GM12878 (cell line): ENCODE measurements around the gene RWDD2A. TPM values are rescaled to one million over a fixed set of nuclear protein-coding genes. Genes with fewer than 3 reads are reported as not detected.

Experiments
- ATAC-seq: fragments of 200-7000 bp; cut with Tn5 transposase; 3 replicates; pipeline ENCODE4 v1.9.1; 2020; ENCODE audit warnings: mild to moderate bottlenecking, moderate library complexity
- BruUV-seq: library from RNA; stranded (reverse); fragments of 400-500 nt; replicated peaks from 2 replicates; lab custom pipeline; 2021; lab: Mats Ljungman, UMichigan
- CTCF ChIA-PET: fragments of 300-600 bp; sonication (Branson Sonifier 250); formaldehyde crosslinking; extraction: SDS; loops from one replicate; lab custom pipeline; 2021; ENCODE audit warnings: inconsistent platforms; lab: Yijun Ruan, JAX
- POLR2A ChIA-PET: fragments of 350-600 bp; formaldehyde crosslinking; extraction: SDS; loops from one replicate; lab custom pipeline; 2021; ENCODE audit warnings: inconsistent platforms; lab: Charles Lee
- RAD21 ChIA-PET: fragments of 300-600 bp; sonication (Branson Sonifier 250); formaldehyde crosslinking; loops from one replicate; lab custom pipeline; 2023; ENCODE audit warnings: antibody characterized with exemption; ENCODE audit not compliant: unreplicated experiment; lab: Charles Lee
- SMC1A ChIA-PET: fragments of 300-600 bp; sonication (Branson Sonifier 250); formaldehyde crosslinking; loops from one replicate; lab custom pipeline; 2023; ENCODE audit not compliant: unreplicated experiment, uncharacterized antibody; lab: Charles Lee
- DNase-seq: peaks from one replicate; pipeline ENCODE4 v3.0.0-alpha.2; 2011; ENCODE audit warnings: low read depth, low spot score
- FAIRE-seq: peaks from 3 replicates; lab custom pipeline; 2011; peaks lifted over from hg19 to GRCh38; lab: Jason Lieb, UNC
- H2AFZ ChIP-seq: 2 replicates; pipeline ENCODE4 v1.6.0; 2011; ENCODE audit warnings: low read depth, low read length, control low read depth; ENCODE audit not compliant: control insufficient read depth
- H3K27ac ChIP-seq: 2 replicates; pipeline ENCODE4 v1.5.1; 2011; ENCODE audit warnings: control low read depth; ENCODE audit not compliant: control insufficient read depth, insufficient read depth
- H3K27me3 ChIP-seq, 2 experiments: replicated peaks in 1 of 2; 2 replicates each; pipeline versions ENCODE4 v1.6.0 to v1.6.1; 2011; ENCODE audit warnings: low read length in 1 of 2; ENCODE audit not compliant: control insufficient read depth in 2 of 2, insufficient read depth in 2 of 2
- H3K36me3 ChIP-seq, 2 experiments: 2 replicates each; pipeline ENCODE4 v1.5.1; 2011; ENCODE audit warnings: low read length in 1 of 2; ENCODE audit not compliant: control insufficient read depth in 2 of 2, insufficient read depth in 2 of 2
- H3K4me1 ChIP-seq: 2 replicates; pipeline ENCODE4 v1.6.1; 2011; ENCODE audit warnings: mild to moderate bottlenecking, low read length, moderate library complexity, mixed read lengths; ENCODE audit not compliant: control insufficient read depth, insufficient read depth
- H3K4me2 ChIP-seq: 2 replicates; pipeline ENCODE4 v1.6.0; 2011; ENCODE audit warnings: control low read depth; ENCODE audit not compliant: control insufficient read depth, insufficient read depth
- H3K4me3 ChIP-seq: fragments of 200-600 bp; sonication (generic); 2 replicates; pipeline ENCODE4 v1.5.1; 2016
- H3K79me2 ChIP-seq: 2 replicates; pipeline ENCODE4 v1.6.0; 2011; ENCODE audit warnings: low read length; ENCODE audit not compliant: control insufficient read depth, insufficient read depth
- H3K9ac ChIP-seq: 2 replicates; pipeline ENCODE4 v1.8.0; 2011; ENCODE audit warnings: low read length, control low read depth, mixed read lengths; ENCODE audit not compliant: control insufficient read depth, insufficient read depth
- H3K9me3 ChIP-seq: replicated peaks from 3 replicates; pipeline ENCODE4 v1.5.1; 2011; ENCODE audit warnings: mild to moderate bottlenecking, low read length; ENCODE audit not compliant: control insufficient read depth, insufficient read depth
- H4K20me1 ChIP-seq: 2 replicates; pipeline ENCODE4 v1.6.0; 2011; ENCODE audit not compliant: control insufficient read depth, insufficient read depth
- BHLHE40 ChIP-seq, 2 experiments: fragments of 450-650 bp in 1 of 2; IDR thresholded peaks; 2 replicates each; pipeline ENCODE4 v1.6.1; 2011 to 2017; ENCODE audit warnings: low read depth in 2 of 2, borderline replicate concordance in 1 of 2, improper control_type of control experiment in 1 of 2, low read length in 1 of 2, mild to moderate bottlenecking in 1 of 2
- BMI1 ChIP-seq: fragments of 450-650 bp; IDR thresholded peaks from 2 replicates; pipeline ENCODE4 v1.6.1; 2016; ENCODE audit warnings: mild to moderate bottlenecking, moderate library complexity, borderline replicate concordance
- CREM ChIP-seq: IDR thresholded peaks from 2 replicates; pipeline ENCODE4 v1.6.1; 2014; ENCODE audit warnings: antibody characterized with exemption, low read depth
- E2F4 ChIP-seq: IDR thresholded peaks from 2 replicates; pipeline ENCODE4 v1.6.1; 2012; ENCODE audit warnings: low read depth, low read length, improper control_type of control experiment
- MEF2A ChIP-seq: IDR thresholded peaks from 2 replicates; pipeline ENCODE4 v1.6.1; 2011; ENCODE audit warnings: low read depth, mild to moderate bottlenecking, low read length, moderate library complexity; ENCODE audit not compliant: insufficient read depth
- MLLT1 ChIP-seq: fragments of 450-650 bp; IDR thresholded peaks from 2 replicates; pipeline ENCODE4 v1.6.1; 2016; ENCODE audit warnings: mild to moderate bottlenecking
- NKRF ChIP-seq: fragments of 450-650 bp; conservative IDR thresholded peaks from 2 replicates; pipeline ENCODE4 v1.6.1; 2017; ENCODE audit warnings: mild to moderate bottlenecking, moderate library complexity
- PKNOX1 ChIP-seq: fragments of 450-650 bp; IDR thresholded peaks from 2 replicates; pipeline ENCODE4 v1.6.1; 2016; ENCODE audit warnings: mild to moderate bottlenecking
- RAD21 ChIP-seq: IDR thresholded peaks from 2 replicates; pipeline ENCODE4 v1.6.1; 2011; ENCODE audit warnings: mild to moderate bottlenecking, low read depth, low read length, moderate library complexity; ENCODE audit not compliant: insufficient read depth
- RELA ChIP-seq: fragments of 450-650 bp; IDR thresholded peaks from 2 replicates; pipeline ENCODE4 v1.8.0; 2014; ENCODE audit warnings: borderline replicate concordance; ENCODE audit not compliant: partially characterized antibody
- RFX5 ChIP-seq: IDR thresholded peaks from 2 replicates; pipeline ENCODE4 v1.6.1; 2011; ENCODE audit warnings: low read depth, low read length, improper control_type of control experiment
- YBX1 ChIP-seq: fragments of 450-650 bp; IDR thresholded peaks from 2 replicates; pipeline ENCODE4 v1.6.1; 2016; ENCODE audit warnings: antibody characterized with exemption
- ZBED1 ChIP-seq: IDR thresholded peaks from 2 replicates; pipeline ENCODE4 v1.6.1; 2016; ENCODE audit warnings: borderline replicate concordance
- ZNF207 ChIP-seq: fragments of 450-650 bp; IDR thresholded peaks from 2 replicates; pipeline ENCODE4 v1.6.1; 2014; ENCODE audit warnings: antibody characterized with exemption, mild to moderate bottlenecking, borderline replicate concordance
- WGBS: methylation state at CpG from one replicate; pipeline ENCODE4 v1.1.6; 2016; ENCODE audit warnings: low lambda C conversion rate; ENCODE audit not compliant: insufficient replicate concordance, insufficient coverage; ENCODE audit errors: missing lambda C conversion rate; 5-methylcytosine and 5-hydroxymethylcytosine counted together
- in situ Hi-C: fragments of 300-500 bp; cut with MboI; formaldehyde crosslinking; loops from 9 replicates; pipeline ENCODE4 v1.14.3; 2018; ENCODE audit warnings: mixed read lengths
- intact Hi-C: fragments of 100-400 bp; cut with micrococcal nuclease; formaldehyde crosslinking; loops from one replicate; pipeline ENCODE4 v1.14.2; 2022; ENCODE audit not compliant: unreplicated experiment
- polyA plus RNA-seq, 11 experiments: library from polyadenylated mRNA; depleted of rRNA in 4 of 11; unstranded in 6 of 11; stranded (reverse) in 5 of 11; fragments of >200 nt; fragmentation: Nextera tagmentation in 4 of 11; fragmentation: Illumina TruSeq in 1 of 11; extraction: Ambion mirVana in 4 of 11; extraction: Trizol in 1 of 11; gene quantifications; 1 replicate in 1 of 11; 2 replicates in 10 of 11; pipeline versions ENCODE4 v1.2.1 to v1.2.3, GENCODE V29; 2011 to 2016; ENCODE audit warnings: inconsistent platforms in 2 of 11, missing spikeins in 2 of 11, low read depth in 1 of 11
- total RNA-seq, 4 experiments: library from RNA; depleted of rRNA in 3 of 4; stranded (reverse); fragments of >200 nt in 3 of 4; fragmentation: Illumina TruSeq in 1 of 4; extraction: Trizol in 1 of 4; gene quantifications; 2 replicates each; pipeline versions ENCODE4 v1.2.1 to v1.2.3, GENCODE V29; 2013 to 2021

The RWDD2A gene
- total and polyA plus RNA-seq, 10 of the 15 experiments (the other 5 are each of a cell fraction or from before 2014, with no cell fraction given), result 2.3 to 4.6 (median 2.9) TPM

GRCh38 chr6:83155794-83156193, 37.4 kb upstream of the RWDD2A start:
- no peak for ATAC-seq
- Histone ChIP-seq H3K27ac (no peak overlapping the region), H3K36me3 (peaks cover 0 to 20% of the 10 kb centered on the region in 2 experiments; a peak in 3 of 4 replicates), H3K4me3 (no peak overlapping the region), H4K20me1 (no peaks in the 10 kb centered on the region), H2AFZ (no peak overlapping the region), H3K79me2 (no peaks in the 10 kb centered on the region), H3K9me3 (no peaks in the 10 kb centered on the region), H3K4me1 (no peaks in the 10 kb centered on the region), H3K4me2 (no peak overlapping the region), H3K9ac (no peak overlapping the region), H3K27me3 (no peaks in the 10 kb centered on the region)
- in situ Hi-C loops (no loop called here), intact Hi-C loops (no loop called here)
- RAD21 ChIA-PET, result interaction anchor here (1.7 kb wide), 1 partner anchor 88 kb away, joined by 5 read pairs; the partner anchor contains the start of gene DOP1A
- SMC1A ChIA-PET, result interaction anchor here (0.6 kb wide), 1 partner anchor 35 kb away, joined by 3 read pairs; no protein-coding TSS in a partner anchor
- BruUV-seq, result no TSS peak
- no peak for DNase-seq
- FAIRE-seq, result no peak
- CTCF ChIA-PET, result interaction anchor here (1.1 to 3.1 kb wide), 5 partner anchors 12 to 90 kb away, joined by 3 to 13 read pairs (median 3); partner anchors contain the start of genes DOP1A and UBE3D
- POLR2A ChIA-PET, result interaction anchor here (1.5 kb wide), 1 partner anchor 11 kb away, joined by 3 read pairs; no protein-coding TSS in a partner anchor
- TF ChIP-seq YBX1 (no peak), NKRF (no peak), CREM (no peak), PKNOX1 (no peak), MLLT1 (no peak), RFX5 (no peak), BHLHE40 (IDR thresholded peaks at IDR 0.05; ENCODE audit: borderline replicate concordance in 1 of 2, low read depth in 2 of 2, low read length in 1 of 2) (no peak), RAD21 (no peak), E2F4 (no peak), MEF2A (no peak), RELA (no peak), ZBED1 (no peak), BMI1 (no peak), ZNF207 (no peak)
- 94% methylated on average over 2 of the region's 2 CpGs for WGBS
